IMR-90 (cell line): Measurements from ENCODE around the gene CCDC200. TPM values are rescaled to one million over a fixed set of nuclear protein-coding genes. Genes with fewer than 3 reads are reported as not detected.

Experiments
- ATAC-seq: fragments of 200-7000 bp; cut with Tn5 transposase; 2 replicates; pipeline ENCODE4 v1.9.1; 2020; ENCODE audit warnings: low read depth, mild to moderate bottlenecking, moderate library complexity
- BruUV-seq: library from RNA; stranded (reverse); fragments of 400-500 nt; replicated peaks from 2 replicates; lab custom pipeline; 2021; lab: Mats Ljungman, UMichigan
- CTCF ChIA-PET: fragments of 300-600 bp; formaldehyde crosslinking; extraction: SDS; loops from one replicate; lab custom pipeline; 2021; ENCODE audit warnings: antibody characterized with exemption; lab: Yijun Ruan, JAX
- POLR2A ChIA-PET: fragments of 300-600 bp; sonication (Branson Sonifier 250); formaldehyde crosslinking; loops from one replicate; lab custom pipeline; 2022; ENCODE audit warnings: antibody characterized with exemption; ENCODE audit not compliant: unreplicated experiment; lab: Charles Lee
- DNase-seq: peaks from one replicate; pipeline ENCODE4 v3.0.0; 2013
- H2AFZ ChIP-seq: replicated peaks from 2 replicates; pipeline ENCODE3; 2013; ENCODE audit warnings: low read length, mild to moderate bottlenecking; ENCODE audit not compliant: poor library complexity
- H2AK5ac ChIP-seq: 2 replicates; pipeline ENCODE4 v1.6.1; 2013; ENCODE audit warnings: low read depth, low read length, inconsistent platforms
- H2AK9ac ChIP-seq: replicated peaks from 2 replicates; pipeline ENCODE3; 2013; ENCODE audit warnings: mild to moderate bottlenecking, low read depth, low read length, moderate library complexity; ENCODE audit not compliant: poor library complexity
- H2BK120ac ChIP-seq: 2 replicates; pipeline ENCODE4 v1.6.1; 2013; ENCODE audit warnings: low read depth, low read length, inconsistent platforms
- H2BK15ac ChIP-seq: 3 replicates; pipeline ENCODE4 v1.6.1; 2013; ENCODE audit warnings: low read depth, low read length, inconsistent platforms
- H2BK20ac ChIP-seq: 2 replicates; pipeline ENCODE4 v1.6.1; 2013; ENCODE audit warnings: low read depth, mild to moderate bottlenecking, inconsistent platforms, low read length, moderate library complexity
- H2BK5ac ChIP-seq: 2 replicates; pipeline ENCODE4 v1.6.1; 2013; ENCODE audit warnings: mild to moderate bottlenecking, low read depth, low read length, inconsistent platforms; ENCODE audit not compliant: poor library complexity, severe bottlenecking
- H3K14ac ChIP-seq: replicated peaks from 2 replicates; pipeline ENCODE4 v1.6.1; 2013; ENCODE audit warnings: low read depth, low read length, inconsistent platforms
- H3K18ac ChIP-seq: 2 replicates; pipeline ENCODE4 v1.6.1; 2013; ENCODE audit warnings: low read depth, low read length, control low read depth
- H3K23ac ChIP-seq: 2 replicates; pipeline ENCODE4 v1.6.1; 2013; ENCODE audit warnings: low read depth, low read length, inconsistent platforms
- H3K27ac ChIP-seq: 2 replicates; pipeline ENCODE4 v1.5.1; 2013; ENCODE audit warnings: mild to moderate bottlenecking, control low read depth, low read length; ENCODE audit not compliant: insufficient read depth
- H3K27me3 ChIP-seq: 2 replicates; pipeline ENCODE4 v1.6.1; 2013; ENCODE audit warnings: low read length; ENCODE audit not compliant: control insufficient read depth, insufficient read depth
- H3K36me3 ChIP-seq: 2 replicates; pipeline ENCODE4 v1.6.1; 2013; ENCODE audit warnings: low read length, mixed read lengths; ENCODE audit not compliant: control insufficient read depth, insufficient read depth
- H3K4ac ChIP-seq: 2 replicates; pipeline ENCODE4 v1.6.1; 2013; ENCODE audit warnings: low read depth, low read length, inconsistent platforms
- H3K4me1 ChIP-seq: 2 replicates; pipeline ENCODE4 v1.6.1; 2013; ENCODE audit warnings: low read length, mixed read lengths; ENCODE audit not compliant: control insufficient read depth, insufficient read depth
- H3K4me2 ChIP-seq: 2 replicates; pipeline ENCODE4 v1.6.1; 2013; ENCODE audit warnings: low read depth, mild to moderate bottlenecking, control low read depth, low read length, moderate library complexity
- H3K4me3 ChIP-seq: 2 replicates; pipeline ENCODE4 v1.5.1; 2013; ENCODE audit warnings: low read depth, mild to moderate bottlenecking, control low read depth, low read length, moderate library complexity; ENCODE audit not compliant: insufficient read depth
- H3K56ac ChIP-seq: 2 replicates; pipeline ENCODE4 v1.6.1; 2013; ENCODE audit warnings: low read length, inconsistent platforms; ENCODE audit not compliant: insufficient read depth; ENCODE audit errors: extremely low read depth
- H3K79me1 ChIP-seq, 2 experiments: 2 replicates each; pipeline ENCODE4 v1.6.1; 2013; ENCODE audit warnings: low read length in 2 of 2, inconsistent platforms in 1 of 2, low read depth in 1 of 2
- H3K9ac ChIP-seq: 2 replicates; pipeline ENCODE4 v1.6.1; 2013; ENCODE audit warnings: low read depth, low read length, control low read depth
- H3K9me1 ChIP-seq: 2 replicates; pipeline ENCODE4 v1.6.1; 2013; ENCODE audit warnings: low read length, inconsistent platforms; ENCODE audit not compliant: insufficient read depth
- H3K9me3 ChIP-seq: 2 replicates; pipeline ENCODE4 v1.6.1; 2013; ENCODE audit warnings: low read length; ENCODE audit not compliant: control insufficient read depth, insufficient read depth
- H4K20me1 ChIP-seq: 2 replicates; pipeline ENCODE4 v1.6.1; 2013; ENCODE audit warnings: low read length, inconsistent platforms; ENCODE audit not compliant: insufficient read depth
- H4K5ac ChIP-seq: 2 replicates; pipeline ENCODE4 v1.6.1; 2013; ENCODE audit warnings: mild to moderate bottlenecking, low read depth, low read length, control low read depth
- H4K8ac ChIP-seq, 2 experiments: 2 replicates each; pipeline ENCODE4 v1.6.1; 2013; ENCODE audit warnings: low read depth in 2 of 2, low read length in 2 of 2, control low read depth in 1 of 2, inconsistent platforms in 1 of 2
- H4K91ac ChIP-seq: 2 replicates; pipeline ENCODE4 v1.6.1; 2013; ENCODE audit warnings: low read depth, low read length, inconsistent platforms; ENCODE audit not compliant: insufficient read depth
- BHLHE40 ChIP-seq: fragments of 150-350 bp; IDR thresholded peaks from 2 replicates; pipeline ENCODE4 v1.6.1; 2016; ENCODE audit warnings: mild to moderate bottlenecking, low read depth, low read length
- CHD1 ChIP-seq: IDR thresholded peaks from 2 replicates; pipeline ENCODE4 v1.6.1; 2012; ENCODE audit warnings: low read depth, low read length, improper control_type of control experiment
- FOS ChIP-seq: fragments of 150-350 bp; IDR thresholded peaks from 2 replicates; pipeline ENCODE4 v1.6.1; 2016; ENCODE audit warnings: low read depth, low read length
- MAFK ChIP-seq: IDR thresholded peaks from 2 replicates; pipeline ENCODE4 v1.6.1; 2012; ENCODE audit warnings: low read depth, low read length, improper control_type of control experiment
- MAZ ChIP-seq: IDR thresholded peaks from 2 replicates; pipeline ENCODE4 v1.6.1; 2012; ENCODE audit warnings: low read depth, mild to moderate bottlenecking, low read length, improper control_type of control experiment, moderate library complexity, borderline replicate concordance
- MXI1 ChIP-seq: IDR thresholded peaks from 2 replicates; pipeline ENCODE4 v1.6.1; 2012; ENCODE audit warnings: low read depth, mild to moderate bottlenecking, low read length, moderate library complexity, borderline replicate concordance
- NFE2L2 ChIP-seq: fragments of 150-350 bp; IDR thresholded peaks from 2 replicates; pipeline ENCODE4 v1.6.1; 2016; ENCODE audit warnings: low read depth, mild to moderate bottlenecking, low read length
- POLR2A ChIP-seq: IDR thresholded peaks from 2 replicates; pipeline ENCODE4 v1.6.1; 2012; ENCODE audit warnings: mild to moderate bottlenecking, low read depth, low read length
- RAD21 ChIP-seq: IDR thresholded peaks from 2 replicates; pipeline ENCODE4 v1.6.1; 2012; ENCODE audit warnings: low read length, improper control_type of control experiment
- RCOR1 ChIP-seq: IDR thresholded peaks from 2 replicates; pipeline ENCODE4 v1.6.1; 2012; ENCODE audit warnings: mild to moderate bottlenecking, low read length, improper control_type of control experiment; ENCODE audit not compliant: insufficient replicate concordance
- RFX5 ChIP-seq: IDR thresholded peaks from 2 replicates; pipeline ENCODE4 v1.8.0; 2012; ENCODE audit warnings: low read depth, mild to moderate bottlenecking, low read length, moderate library complexity
- SMC3 ChIP-seq: fragments of 150-350 bp; IDR thresholded peaks from 2 replicates; pipeline ENCODE4 v1.6.1; 2016; ENCODE audit warnings: low read depth, mild to moderate bottlenecking, antibody characterized with exemption, low read length, moderate library complexity
- WGBS, 2 experiments: methylation state at CpG; one replicate each; pipeline versions ENCODE4 v1.1.5 to v1.1.7; 2013; ENCODE audit warnings: missing lambda C conversion rate in 2 of 2; ENCODE audit not compliant: insufficient read length in 1 of 2; ENCODE audit errors: extremely low coverage in 2 of 2; 5-methylcytosine and 5-hydroxymethylcytosine counted together
- dilution Hi-C: fragments of 300-500 bp; cut with HindIII; formaldehyde crosslinking; loops from one replicate; pipeline ENCODE4 v1.14.3; 2018; ENCODE audit warnings: low sequenced_read_pairs; ENCODE audit not compliant: unreplicated experiment
- in situ Hi-C: fragments of 300-500 bp; cut with MboI; formaldehyde crosslinking; loops from 3 replicates; pipeline ENCODE4 v1.14.3; 2019; ENCODE audit warnings: low sequenced_read_pairs, inconsistent platforms, mixed read lengths
- intact Hi-C: fragments of 100-400 bp; cut with micrococcal nuclease; formaldehyde crosslinking; loops from 2 replicates; pipeline ENCODE4 v1.10.0; 2022
- polyA plus RNA-seq, 3 experiments: library from polyadenylated mRNA; depleted of rRNA; stranded (reverse); fragments of >200 nt; gene quantifications; 2 replicates each; pipeline ENCODE4 v1.2.3, GENCODE V29; 2012; ENCODE audit warnings: low replicate concordance in 1 of 3
- total RNA-seq: library from RNA; depleted of rRNA; stranded (reverse); fragments of >200 nt; gene quantifications from 2 replicates; pipeline ENCODE4 v1.2.3, GENCODE V29; 2012
- TF ChIP-seq, protein P1 (sequence below): conservative IDR thresholded peaks from 2 replicates; pipeline ENCODE4 v1.5.1; 2012; ENCODE audit warnings: mild to moderate bottlenecking, low read depth, low read length, improper control_type of control experiment

The CCDC200 gene
- total and polyA plus RNA-seq, 2 of the 4 experiments (the other 2 are of a cell fraction) = not detected

- Histone ChIP-seq H2AK9ac (no peak overlapping the region), H3K4me1 (peaks cover 13% of the 10 kb centered on the region), H2AK5ac (no peak overlapping the region), H3K4me3 (no peak overlapping the region), H3K79me1 (peaks cover 18 to 41% of the 10 kb centered on the region in 2 experiments), H2AFZ (no peak overlapping the region), H3K14ac (no peak overlapping the region), H3K9me1 (peaks cover 26% of the 10 kb centered on the region), H2BK15ac (no peak overlapping the region), H2BK20ac (no peak overlapping the region), H3K9ac (no peak overlapping the region), H2BK5ac (no peak overlapping the region), H2BK120ac (no peak overlapping the region), H4K20me1 (no peaks in the 10 kb centered on the region), H3K27me3 (no peaks in the 10 kb centered on the region), H3K4ac (no peak overlapping the region), H3K23ac (no peak overlapping the region; the same call in 1 of the 2 replicates), H3K36me3 (peaks cover 37% of the 10 kb centered on the region), H3K56ac (no peak overlapping the region), H3K9me3 (no peaks in the 10 kb centered on the region), H3K27ac (no peak overlapping the region), H4K5ac (no peak overlapping the region), H3K18ac (no peak overlapping the region), H4K91ac (no peak overlapping the region), H4K8ac (no peak overlapping the region), H3K4me2 (no peak overlapping the region)
- in situ Hi-C loops (loop anchor here (25.0 kb wide), 1 partner anchor 95 kb away; no protein-coding TSS in a partner anchor), intact Hi-C loops (loop anchor here (10.0 kb wide), 1 partner anchor 298 kb away; no protein-coding TSS in a partner anchor), dilution Hi-C loops (no loop called here)
- CTCF ChIA-PET = no interaction called here
- 100% methylated on average over 2 of the region's 4 CpGs; no CpG with 5 or more reads in 1 of the 2 experiments for WGBS, 2 experiments
- no peak for ATAC-seq
- DNase-seq = no peak
- no TSS peak for BruUV-seq
- TF ChIP-seq NFE2L2 (no peak), MAFK (no peak), MXI1 (no peak), BHLHE40 (no peak), RCOR1 (no peak), SMC3 (no peak), MAZ (no peak), CHD1 (no peak), RAD21 (no peak), POLR2A (no peak), RFX5 (no peak), FOS (no peak)
- TF ChIP-seq, protein P1, sequence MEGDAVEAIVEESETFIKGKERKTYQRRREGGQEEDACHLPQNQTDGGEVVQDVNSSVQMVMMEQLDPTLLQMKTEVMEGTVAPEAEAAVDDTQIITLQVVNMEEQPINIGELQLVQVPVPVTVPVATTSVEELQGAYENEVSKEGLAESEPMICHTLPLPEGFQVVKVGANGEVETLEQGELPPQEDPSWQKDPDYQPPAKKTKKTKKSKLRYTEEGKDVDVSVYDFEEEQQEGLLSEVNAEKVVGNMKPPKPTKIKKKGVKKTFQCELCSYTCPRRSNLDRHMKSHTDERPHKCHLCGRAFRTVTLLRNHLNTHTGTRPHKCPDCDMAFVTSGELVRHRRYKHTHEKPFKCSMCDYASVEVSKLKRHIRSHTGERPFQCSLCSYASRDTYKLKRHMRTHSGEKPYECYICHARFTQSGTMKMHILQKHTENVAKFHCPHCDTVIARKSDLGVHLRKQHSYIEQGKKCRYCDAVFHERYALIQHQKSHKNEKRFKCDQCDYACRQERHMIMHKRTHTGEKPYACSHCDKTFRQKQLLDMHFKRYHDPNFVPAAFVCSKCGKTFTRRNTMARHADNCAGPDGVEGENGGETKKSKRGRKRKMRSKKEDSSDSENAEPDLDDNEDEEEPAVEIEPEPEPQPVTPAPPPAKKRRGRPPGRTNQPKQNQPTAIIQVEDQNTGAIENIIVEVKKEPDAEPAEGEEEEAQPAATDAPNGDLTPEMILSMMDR = no peak
- POLR2A ChIA-PET = no interaction called here
These were observed 11.4 kb downstream of the CCDC200 start for GRCh38 chr17:43216762-43217613.
